SK-N-SH (cell line): ENCODE measurements around the gene SPAG4. TPM values are rescaled to one million over a fixed set of nuclear protein-coding genes. Genes with fewer than 3 reads are reported as not detected.

Experiments used
- CTCF ChIA-PET: fragments of 300-600, 350-600 bp; formaldehyde crosslinking; extraction: SDS; loops from one replicate; lab custom pipeline; 2021; lab: Yijun Ruan, JAX
- POLR2A ChIA-PET: fragments of 350-600 bp; sonication (Branson Sonifier 250); formaldehyde crosslinking; extraction: SDS; loops from one replicate; lab custom pipeline; 2020; ENCODE audit warnings: antibody characterized with exemption, inconsistent platforms; lab: Yijun Ruan, JAX
- DNase-seq: peaks from one replicate; pipeline ENCODE4 v3.0.0; 2012
- H2AFZ ChIP-seq: fragments of 200-600 bp; sonication (generic); 2 replicates; pipeline ENCODE4 v1.8.1; 2016; ENCODE audit warnings: antibody characterized with exemption, mild to moderate bottlenecking, low read depth
- H3F3A ChIP-seq: fragments of 200-600 bp; sonication (generic); replicated peaks from 2 replicates; pipeline ENCODE3; 2016; ENCODE audit warnings: antibody characterized with exemption, mild to moderate bottlenecking; ENCODE audit not compliant: insufficient read depth
- H3K27ac ChIP-seq, 2 experiments: fragments of 200-500 bp in 1 of 2; fragments of 200-600 bp in 1 of 2; sonication (Bioruptor generic) in 1 of 2; sonication (generic), shearing (Covaris generic) in 1 of 2; 2 replicates each; pipeline versions ENCODE4 v1.5.1 to v1.6.1; 2014 to 2016; ENCODE audit warnings: low read depth in 2 of 2, inconsistent platforms in 1 of 2, low read length in 1 of 2, mild to moderate bottlenecking in 1 of 2, mixed read lengths in 1 of 2
- H3K27me3 ChIP-seq: fragments of 200-600 bp; sonication (generic), shearing (Covaris generic); 2 replicates; pipeline ENCODE4 v1.6.1; 2016; ENCODE audit warnings: mixed run types; ENCODE audit not compliant: insufficient read depth
- H3K36me3 ChIP-seq, 2 experiments: fragments of 200-500 bp in 1 of 2; fragments of 200-600 bp in 1 of 2; sonication (Bioruptor generic) in 1 of 2; sonication (generic) in 1 of 2; replicated peaks in 1 of 2; 2 replicates each; pipeline versions ENCODE3 to v1.5.1; 2014 to 2016; ENCODE audit warnings: low read length in 1 of 2, mild to moderate bottlenecking in 1 of 2; ENCODE audit not compliant: insufficient read depth in 2 of 2, control insufficient read depth in 1 of 2
- H3K4me1 ChIP-seq, 2 experiments: fragments of 200-500 bp in 1 of 2; fragments of 200-600 bp in 1 of 2; sonication (Bioruptor generic) in 1 of 2; sonication (generic), shearing (Covaris generic) in 1 of 2; 2 replicates each; pipeline versions ENCODE4 v1.5.1 to v1.6.1; 2014 to 2016; ENCODE audit warnings: low read depth in 1 of 2, low read length in 1 of 2, mixed run types in 1 of 2; ENCODE audit not compliant: insufficient read depth in 2 of 2, control insufficient read depth in 1 of 2
- H3K4me2 ChIP-seq: fragments of 200-600 bp; sonication (generic), shearing (Covaris generic); 2 replicates; pipeline ENCODE4 v1.6.1; 2017; ENCODE audit warnings: mixed run types
- H3K4me3 ChIP-seq, 2 experiments: fragments of 200-500 bp in 1 of 2; fragments of 200-600 bp in 1 of 2; sonication (Bioruptor generic) in 1 of 2; sonication (generic), shearing (Covaris generic) in 1 of 2; 2 replicates each; pipeline versions ENCODE4 v1.5.1 to v1.8.1; 2014 to 2016; ENCODE audit warnings: low read depth in 2 of 2, inconsistent platforms in 1 of 2, low read length in 1 of 2, mild to moderate bottlenecking in 1 of 2, mixed read lengths in 1 of 2, moderate library complexity in 1 of 2
- H3K79me2 ChIP-seq: fragments of 200-600 bp; sonication (generic); 2 replicates; pipeline ENCODE4 v1.8.1; 2017; ENCODE audit warnings: mild to moderate bottlenecking; ENCODE audit not compliant: insufficient read depth
- H3K9ac ChIP-seq: fragments of 200-600 bp; sonication (generic); 2 replicates; pipeline ENCODE4 v1.6.1; 2017; ENCODE audit warnings: mixed run types
- H3K9me2 ChIP-seq: fragments of 200-600 bp; sonication (generic); 2 replicates; pipeline ENCODE4 v1.6.1; 2017; ENCODE audit warnings: mixed run types
- H3K9me3 ChIP-seq: fragments of 200-600 bp; sonication (generic); 2 replicates; pipeline ENCODE4 v1.6.1; 2017; ENCODE audit warnings: mixed run types, mild to moderate bottlenecking, moderate library complexity
- H4K20me1 ChIP-seq: fragments of 200-600 bp; sonication (generic); 2 replicates; pipeline ENCODE4 v1.6.1; 2017; ENCODE audit warnings: mild to moderate bottlenecking, mixed run types; ENCODE audit not compliant: insufficient read depth
- CHD2 ChIP-seq: fragments of 150-350 bp; IDR thresholded peaks from 2 replicates; pipeline ENCODE4 v1.6.1; 2018; ENCODE audit warnings: low read length; ENCODE audit not compliant: partially characterized antibody
- FOSL2 ChIP-seq: IDR thresholded peaks from 2 replicates; pipeline ENCODE4 v1.4.0; 2012; ENCODE audit warnings: low read depth, mild to moderate bottlenecking, moderate library complexity, borderline replicate concordance
- FOXM1 ChIP-seq: IDR thresholded peaks from 2 replicates; pipeline ENCODE4 v1.4.0; 2012; ENCODE audit warnings: low read depth, mild to moderate bottlenecking
- GATA2 ChIP-seq: sonication (generic); formaldehyde crosslinking; IDR thresholded peaks from 2 replicates; pipeline ENCODE4 v1.5.0; 2020; ENCODE audit warnings: mild to moderate bottlenecking, missing genetic modification reagents
- IRF3 ChIP-seq: fragments of 150-350 bp; IDR thresholded peaks from 2 replicates; pipeline ENCODE4 v1.6.1; 2016; ENCODE audit warnings: mild to moderate bottlenecking, low read depth, low read length
- MXI1 ChIP-seq: IDR thresholded peaks from 2 replicates; pipeline ENCODE4 v1.6.1; 2012; ENCODE audit warnings: mild to moderate bottlenecking, low read depth, low read length, improper control_type of control experiment
- POLR2AphosphoS5 ChIP-seq: IDR thresholded peaks from 2 replicates; pipeline ENCODE4 v1.6.1; 2012; ENCODE audit warnings: low read depth, low read length
- RAD21 ChIP-seq: IDR thresholded peaks from 2 replicates; pipeline ENCODE4 v1.6.1; 2012; ENCODE audit warnings: mild to moderate bottlenecking, low read length
- SIN3A ChIP-seq: IDR thresholded peaks from 2 replicates; pipeline ENCODE4 v1.6.1; 2012; ENCODE audit warnings: low read depth, mild to moderate bottlenecking, low read length, moderate library complexity, borderline replicate concordance
- SMC3 ChIP-seq: IDR thresholded peaks from 2 replicates; pipeline ENCODE4 v1.6.1; 2012; ENCODE audit warnings: low read depth, low read length, improper control_type of control experiment
- TAF1 ChIP-seq: IDR thresholded peaks from 2 replicates; pipeline ENCODE4 v1.6.1; 2012; ENCODE audit warnings: low read depth, mild to moderate bottlenecking, low read length, moderate library complexity, borderline replicate concordance
- TEAD4 ChIP-seq: IDR thresholded peaks from 2 replicates; pipeline ENCODE4 v1.4.0; 2012; ENCODE audit warnings: mild to moderate bottlenecking, borderline replicate concordance; ENCODE audit not compliant: insufficient read depth
- YY1 ChIP-seq: IDR thresholded peaks from 2 replicates; pipeline ENCODE4 v1.4.0; 2012; ENCODE audit warnings: low read depth, mild to moderate bottlenecking
- WGBS: methylation state at CpG from one replicate; pipeline ENCODE4 v1.1.6; 2017; ENCODE audit warnings: low lambda C conversion rate; 5-methylcytosine and 5-hydroxymethylcytosine counted together
- polyA plus RNA-seq, 3 experiments: library from polyadenylated mRNA; depleted of rRNA; stranded (reverse); fragments of >200 nt; gene quantifications; 2 replicates each; pipeline ENCODE4 v1.2.3, GENCODE V29; 2012
- TF ChIP-seq, protein P1 (sequence below): IDR thresholded peaks from 2 replicates; pipeline ENCODE4 v1.4.0; 2012; ENCODE audit warnings: low read depth, borderline replicate concordance
- TF ChIP-seq, protein P2 (sequence below): fragments of 150-350 bp; IDR thresholded peaks from 2 replicates; pipeline ENCODE4 v1.6.1; 2017; ENCODE audit warnings: antibody characterized with exemption, low read length, low read depth, borderline replicate concordance
- TF ChIP-seq, protein P3 (sequence below): IDR thresholded peaks from 2 replicates; pipeline ENCODE4 v1.4.0; 2012; ENCODE audit warnings: low read depth

Gene SPAG4
- polyA plus RNA-seq, 1 of the 3 experiments (the other 2 are of a cell fraction): 6.9 TPM

- CTCF ChIA-PET: interaction anchor here (0.8 to 4.9 kb wide), 16 partner anchors 10 to 499 kb away, joined by 3 to 42 read pairs (median 4); partner anchors contain the start of genes CPNE1 and RBM12
- H3K36me3 ChIP-seq: peaks cover 14 to 28% of the 10 kb centered on the region in 2 experiments
- no peaks in the 10 kb centered on the region for H3K9me2 ChIP-seq
- DNase-seq: no peak
- no peak overlapping the region for H3K9ac ChIP-seq
- POLR2A ChIA-PET: interaction anchor here (6.5 kb wide), 1 partner anchor 43 kb away, joined by 33 read pairs; the partner anchor contains the start of genes CPNE1 and RBM12
- H3K4me2 ChIP-seq: no peak overlapping the region
- no peaks in the 10 kb centered on the region for H4K20me1 ChIP-seq
- no peaks in the 10 kb centered on the region for H3K27me3 ChIP-seq
- TF ChIP-seq, protein P1, sequence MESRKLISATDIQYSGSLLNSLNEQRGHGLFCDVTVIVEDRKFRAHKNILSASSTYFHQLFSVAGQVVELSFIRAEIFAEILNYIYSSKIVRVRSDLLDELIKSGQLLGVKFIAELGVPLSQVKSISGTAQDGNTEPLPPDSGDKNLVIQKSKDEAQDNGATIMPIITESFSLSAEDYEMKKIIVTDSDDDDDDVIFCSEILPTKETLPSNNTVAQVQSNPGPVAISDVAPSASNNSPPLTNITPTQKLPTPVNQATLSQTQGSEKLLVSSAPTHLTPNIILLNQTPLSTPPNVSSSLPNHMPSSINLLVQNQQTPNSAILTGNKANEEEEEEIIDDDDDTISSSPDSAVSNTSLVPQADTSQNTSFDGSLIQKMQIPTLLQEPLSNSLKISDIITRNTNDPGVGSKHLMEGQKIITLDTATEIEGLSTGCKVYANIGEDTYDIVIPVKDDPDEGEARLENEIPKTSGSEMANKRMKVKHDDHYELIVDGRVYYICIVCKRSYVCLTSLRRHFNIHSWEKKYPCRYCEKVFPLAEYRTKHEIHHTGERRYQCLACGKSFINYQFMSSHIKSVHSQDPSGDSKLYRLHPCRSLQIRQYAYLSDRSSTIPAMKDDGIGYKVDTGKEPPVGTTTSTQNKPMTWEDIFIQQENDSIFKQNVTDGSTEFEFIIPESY: no peak
- TF ChIP-seq, protein P2, sequence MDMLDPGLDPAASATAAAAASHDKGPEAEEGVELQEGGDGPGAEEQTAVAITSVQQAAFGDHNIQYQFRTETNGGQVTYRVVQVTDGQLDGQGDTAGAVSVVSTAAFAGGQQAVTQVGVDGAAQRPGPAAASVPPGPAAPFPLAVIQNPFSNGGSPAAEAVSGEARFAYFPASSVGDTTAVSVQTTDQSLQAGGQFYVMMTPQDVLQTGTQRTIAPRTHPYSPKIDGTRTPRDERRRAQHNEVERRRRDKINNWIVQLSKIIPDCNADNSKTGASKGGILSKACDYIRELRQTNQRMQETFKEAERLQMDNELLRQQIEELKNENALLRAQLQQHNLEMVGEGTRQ: no peak
- no peak for TF ChIP-seq FOSL2
- TF ChIP-seq TAF1: no peak
- no peak for TF ChIP-seq RAD21
- TF ChIP-seq GATA2: no peak
- no peak for TF ChIP-seq MXI1
- no peak for TF ChIP-seq SMC3
- TF ChIP-seq YY1: no peak
- no peak for TF ChIP-seq TEAD4
- TF ChIP-seq POLR2AphosphoS5: no peak
- TF ChIP-seq, protein P3, sequence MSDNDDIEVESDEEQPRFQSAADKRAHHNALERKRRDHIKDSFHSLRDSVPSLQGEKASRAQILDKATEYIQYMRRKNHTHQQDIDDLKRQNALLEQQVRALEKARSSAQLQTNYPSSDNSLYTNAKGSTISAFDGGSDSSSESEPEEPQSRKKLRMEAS: no peak
- TF ChIP-seq CHD2: no peak
- TF ChIP-seq SIN3A: no peak
- no peak for TF ChIP-seq IRF3
- TF ChIP-seq FOXM1: no peak
- H3K27ac ChIP-seq: no peak overlapping the region
- H3K9me3 ChIP-seq: no peaks in the 10 kb centered on the region
- peaks cover 51% of the 10 kb centered on the region for H3F3A ChIP-seq
- H3K4me1 ChIP-seq: peaks cover 8 to 11% of the 10 kb centered on the region in 2 experiments; a peak in 1 of 4 replicates
- no peak overlapping the region for H2AFZ ChIP-seq
- WGBS: 97% methylated on average over 10 of the region's 11 CpGs
- peaks cover 14% of the 10 kb centered on the region for H3K79me2 ChIP-seq
- no peak overlapping the region for H3K4me3 ChIP-seq
Measured at GRCh38 chr20:35620818-35621559, 5.4 kb downstream of the SPAG4 start.
